K562 (cell line): ENCODE data around the gene PFDN2. TPM values are rescaled to one million over a fixed set of nuclear protein-coding genes. Genes with fewer than 3 reads are reported as not detected.

Experiments
- ATAC-seq: fragments of 200-7000 bp; cut with Tn5 transposase; 3 replicates; pipeline ENCODE4 v1.9.1; 2020; ENCODE audit warnings: moderate library complexity
- BruUV-seq: library from RNA; stranded (reverse); fragments of 400-500 nt; replicated peaks from 2 replicates; lab custom pipeline; 2021; lab: Mats Ljungman, UMichigan
- CTCF ChIA-PET: fragments of 300-600 bp; formaldehyde crosslinking; extraction: SDS; loops from one replicate; lab custom pipeline; 2021; ENCODE audit warnings: low intra/inter-chr PET ratio; lab: Yijun Ruan, JAX
- POLR2A ChIA-PET: fragments of 300-600, 350-650 bp; sonication (Branson Sonifier 250); formaldehyde crosslinking; extraction: SDS; loops from one replicate; lab custom pipeline; 2021; ENCODE audit warnings: antibody characterized with exemption, inconsistent platforms; lab: Yijun Ruan, JAX
- DNase-seq, 4 experiments: peaks; one replicate each; pipeline versions ENCODE4 v3.0.0 to v3.0.0-alpha.2; 2011 to 2018; ENCODE audit warnings: low spot score in 3 of 4, mixed read lengths in 3 of 4; ENCODE audit errors: extremely low read depth in 1 of 4
- FAIRE-seq: peaks from 2 replicates; lab custom pipeline; 2011; peaks lifted over from hg19 to GRCh38; lab: Jason Lieb, UNC
- H2AFZ ChIP-seq: 2 replicates; pipeline ENCODE4 v1.6.0; 2011; ENCODE audit warnings: low read depth, low read length, control low read depth, inconsistent platforms
- H3K27ac ChIP-seq: fragments of 200-600 bp; 3 replicates; pipeline ENCODE4 v1.8.0; 2011; ENCODE audit warnings: low read depth, mild to moderate bottlenecking, control low read depth, inconsistent platforms, low read length, moderate library complexity, mixed read lengths; ENCODE audit errors: extremely low read depth
- H3K27me3 ChIP-seq, 2 experiments: fragments of 300-600 bp in 1 of 2; 2 replicates in 1 of 2; 3 replicates in 1 of 2; pipeline versions ENCODE4 v1.6.0 to v1.8.0; 2011; ENCODE audit warnings: inconsistent platforms in 2 of 2, low read length in 2 of 2, mild to moderate bottlenecking in 1 of 2, mixed read lengths in 1 of 2, moderate library complexity in 1 of 2; ENCODE audit not compliant: control insufficient read depth in 2 of 2, insufficient read depth in 2 of 2
- H3K36me3 ChIP-seq: fragments of 300-600 bp; 3 replicates; pipeline ENCODE4 v1.8.0; 2011; ENCODE audit warnings: mild to moderate bottlenecking, low read length, inconsistent platforms; ENCODE audit not compliant: control insufficient read depth, insufficient read depth
- H3K4me1 ChIP-seq, 2 experiments: fragments of 200-600 bp in 1 of 2; replicated peaks in 1 of 2; 2 replicates in 1 of 2; 3 replicates in 1 of 2; pipeline versions ENCODE4 v1.5.1 to v1.8.0; 2011; ENCODE audit warnings: inconsistent platforms in 2 of 2, low read length in 2 of 2, mild to moderate bottlenecking in 1 of 2, mixed read lengths in 1 of 2, moderate library complexity in 1 of 2; ENCODE audit not compliant: control insufficient read depth in 2 of 2, insufficient read depth in 2 of 2
- H3K4me2 ChIP-seq: 2 replicates; pipeline ENCODE4 v1.6.1; 2011; ENCODE audit warnings: low read length, control low read depth, inconsistent platforms, mixed read lengths; ENCODE audit not compliant: insufficient read depth
- H3K4me3 ChIP-seq: fragments of 200-600 bp; sonication (generic), shearing (Covaris generic); 2 replicates; pipeline ENCODE4 v1.5.1; 2016; ENCODE audit warnings: control low read depth, inconsistent platforms
- H3K79me2 ChIP-seq: fragments of 200-600 bp; 3 replicates; pipeline ENCODE4 v1.8.0; 2011; ENCODE audit warnings: low read length, inconsistent platforms; ENCODE audit not compliant: control insufficient read depth, insufficient read depth
- H3K9ac ChIP-seq, 2 experiments: 2 replicates each; pipeline versions ENCODE4 v1.6.0 to v1.6.1; 2011; ENCODE audit warnings: low read depth in 2 of 2, low read length in 2 of 2, control low read depth in 1 of 2, inconsistent platforms in 1 of 2, mild to moderate bottlenecking in 1 of 2, mixed read lengths in 1 of 2; ENCODE audit not compliant: insufficient read depth in 1 of 2
- H3K9me1 ChIP-seq: one replicate; pipeline ENCODE4 v1.6.0; 2011; ENCODE audit warnings: inconsistent platforms, mild to moderate bottlenecking, low read length, moderate library complexity; ENCODE audit not compliant: control insufficient read depth, insufficient read depth
- H3K9me3 ChIP-seq: replicated peaks from 2 replicates; pipeline ENCODE4 v1.5.1; 2011; ENCODE audit warnings: low read depth, low read length, inconsistent platforms; ENCODE audit not compliant: control insufficient read depth, insufficient read depth
- H4K20me1 ChIP-seq: replicated peaks from 2 replicates; pipeline ENCODE4 v1.6.1; 2011; ENCODE audit warnings: low read length, inconsistent platforms, mixed read lengths; ENCODE audit not compliant: control insufficient read depth, insufficient read depth
- BHLHE40 ChIP-seq: IDR thresholded peaks from 2 replicates; pipeline ENCODE4 v1.6.1; 2011; ENCODE audit warnings: low read length, improper control_type of control experiment
- COPS2 ChIP-seq: fragments of 450-650 bp; conservative IDR thresholded peaks from 2 replicates; pipeline ENCODE4 v1.6.1; 2016; ENCODE audit warnings: mild to moderate bottlenecking, moderate library complexity
- DDX20 ChIP-seq: fragments of 450-650 bp; IDR thresholded peaks from 2 replicates; pipeline ENCODE4 v1.6.1; 2016; ENCODE audit warnings: missing genetic modification characterization, low read depth, mild to moderate bottlenecking, missing compliant biosample characterization, moderate library complexity
- GABPB1 ChIP-seq: sonication (generic); formaldehyde crosslinking; IDR thresholded peaks from 2 replicates; pipeline ENCODE4 v1.8.0; 2022; ENCODE audit warnings: mild to moderate bottlenecking, missing genetic modification reagents
- MLLT1 ChIP-seq, 2 experiments: fragments of 450-650 bp; IDR thresholded peaks; 2 replicates each; pipeline ENCODE4 v1.6.1; 2016
- NR1H2 ChIP-seq: sonication (generic); formaldehyde crosslinking; IDR thresholded peaks from 2 replicates; pipeline ENCODE4 v1.4.0; 2020; ENCODE audit warnings: mild to moderate bottlenecking, missing genetic modification reagents
- PCBP2 ChIP-seq: fragments of 200-400 bp; formaldehyde crosslinking; IDR thresholded peaks from 2 replicates; pipeline ENCODE4 v1.6.1; 2018; ENCODE audit warnings: low read length, low read depth, mild to moderate bottlenecking, moderate library complexity; ENCODE audit not compliant: poor library complexity, severe bottlenecking
- RBM15 ChIP-seq: fragments of 200-400 bp; formaldehyde crosslinking; IDR thresholded peaks from 2 replicates; pipeline ENCODE4 v1.6.1; 2018; ENCODE audit warnings: mild to moderate bottlenecking, low read length, moderate library complexity; ENCODE audit not compliant: insufficient read depth
- SPI1 ChIP-seq: IDR thresholded peaks from 2 replicates; pipeline ENCODE4 v1.6.1; 2011; ENCODE audit warnings: low read depth, low read length, control low read depth, borderline replicate concordance
- SRF ChIP-seq, 2 experiments: fragments of 250-450, 450-650 bp in 1 of 2; sonication (Bioruptor Pico) in 1 of 2; sonication (generic) in 1 of 2; formaldehyde crosslinking; IDR thresholded peaks; 2 replicates each; pipeline versions ENCODE4 v1.5.0 to v1.5.1; 2020 to 2022; ENCODE audit warnings: mild to moderate bottlenecking in 1 of 2, missing genetic modification reagents in 1 of 2
- ZBTB11 ChIP-seq, 3 experiments: fragments of 200-800 bp in 1 of 3; fragments of 250-450 bp in 1 of 3; fragments of 450-650 bp in 1 of 3; sonication (Bioruptor Pico) in 1 of 3; sonication (Bioruptor generic) in 1 of 3; formaldehyde crosslinking in 1 of 3; IDR thresholded peaks; 2 replicates each; pipeline versions ENCODE4 v1.6.1 to v1.8.0; 2016 to 2022; ENCODE audit warnings: mild to moderate bottlenecking in 2 of 3, missing genetic modification characterization in 2 of 3, missing compliant biosample characterization in 1 of 3, moderate library complexity in 1 of 3
- ZNF274 ChIP-seq: IDR thresholded peaks from 2 replicates; pipeline ENCODE4 v1.6.1; 2011; ENCODE audit warnings: low read depth, mild to moderate bottlenecking, low read length, moderate library complexity, borderline replicate concordance
- ZNF707 ChIP-seq: fragments of 250-450 bp; sonication (Bioruptor Pico); conservative IDR thresholded peaks from 2 replicates; pipeline ENCODE4 v1.8.0; 2022; ENCODE audit warnings: inconsistent platforms, mild to moderate bottlenecking, moderate library complexity
- WGBS: fragments of 100-300 bp; shearing (Covaris generic); methylation state at CpG from one replicate; pipeline ENCODE4 v1.1.6; 2016; ENCODE audit warnings: low coverage, mixed read lengths; ENCODE audit not compliant: insufficient coverage; ENCODE audit errors: missing lambda C conversion rate; 5-methylcytosine and 5-hydroxymethylcytosine counted together
- in situ Hi-C: fragments of 300-500 bp; cut with MboI; formaldehyde crosslinking; loops from 4 replicates; pipeline ENCODE4 v1.15.0; 2018; ENCODE audit warnings: inconsistent platforms, mixed read lengths
- intact Hi-C: fragments of 100-400 bp; cut with micrococcal nuclease; formaldehyde crosslinking; loops from 2 replicates; pipeline ENCODE4 v1.14.2; 2022
- polyA plus RNA-seq, 8 experiments: library from polyadenylated mRNA; depleted of rRNA in 4 of 8; stranded (reverse) in 5 of 8; unstranded in 3 of 8; fragments of >200 nt; fragmentation: Nextera tagmentation in 2 of 8; fragmentation: Illumina TruSeq in 1 of 8; extraction: Ambion mirVana in 2 of 8; extraction: Trizol in 1 of 8; gene quantifications; 2 replicates each; pipeline versions ENCODE4 v1.2.1 to v1.2.3, GENCODE V29; 2011 to 2014; ENCODE audit warnings: inconsistent platforms in 1 of 8, missing spikeins in 1 of 8
- total RNA-seq, 7 experiments: library from RNA; depleted of rRNA in 6 of 7; stranded (reverse); fragments of >200 nt in 6 of 7; fragmentation: Illumina TruSeq in 2 of 7; extraction: Trizol in 2 of 7; gene quantifications; 2 replicates each; pipeline versions ENCODE4 v1.2.1 to v1.2.3, GENCODE V29; 2011 to 2021; ENCODE audit warnings: low replicate concordance in 1 of 7
- TF ChIP-seq, protein P1 (sequence below): fragments of 450-650 bp; IDR thresholded peaks from 2 replicates; pipeline ENCODE4 v1.6.1; 2016

PFDN2 gene
- total and polyA plus RNA-seq, 9 of the 15 experiments (the other 6 are each of a cell fraction or from before 2014, with no cell fraction given) = 50.2 to 361 (median 144) TPM

DNA sequence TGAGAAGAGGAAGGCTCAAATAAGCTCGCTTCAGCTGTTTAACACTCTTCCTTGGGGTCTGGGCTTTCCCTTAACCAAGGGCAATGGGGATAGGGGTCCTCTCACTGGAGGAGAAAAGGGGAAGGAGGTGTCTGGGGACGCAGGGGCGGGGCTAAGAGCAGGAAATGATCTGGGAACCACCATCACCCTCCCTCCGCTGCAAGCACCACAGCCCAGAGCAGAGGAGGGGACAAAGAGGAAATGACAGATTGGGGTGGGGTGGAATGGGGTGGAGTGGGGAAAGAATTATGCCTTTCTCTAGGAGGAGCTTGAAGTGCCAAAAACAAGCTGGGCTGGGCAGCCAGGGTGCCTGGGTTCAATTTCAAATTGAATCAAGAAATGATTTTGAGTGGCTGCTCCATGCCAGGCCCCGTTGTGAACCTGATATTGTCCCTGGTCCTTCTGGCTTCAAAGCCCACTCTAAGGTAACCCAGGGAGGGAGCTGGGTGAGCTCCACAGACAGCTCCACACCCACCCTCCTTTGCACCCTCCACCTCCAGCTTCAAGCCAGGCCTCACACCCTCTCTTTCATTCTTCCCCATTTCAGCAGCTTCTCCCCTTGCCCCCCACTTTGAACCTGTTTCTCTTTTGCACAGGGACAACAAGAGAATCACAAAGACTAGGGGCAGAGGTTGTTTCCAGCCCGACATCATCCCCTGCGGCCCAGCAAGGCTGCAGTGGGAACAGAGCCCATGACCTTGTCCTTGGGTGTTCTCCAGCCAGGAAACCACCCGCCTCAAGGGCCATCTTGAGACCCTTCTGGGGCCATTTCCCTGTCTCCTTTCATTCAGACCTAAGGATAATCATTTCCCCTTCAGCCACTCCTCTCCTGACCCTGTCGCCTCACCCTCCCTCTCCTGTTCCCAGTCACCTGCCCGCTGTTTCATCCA, 49.3 kb downstream of the PFDN2 start:
- Histone ChIP-seq H3K27ac (no peak overlapping the region), H3K36me3 (no peaks in the 10 kb centered on the region), H3K4me3 (no peak overlapping the region), H3K9me1 (no peaks in the 10 kb centered on the region), H3K9ac (peak overlapping the region in 1 of 2 experiments; percentile 62; a peak in 1 of 4 replicates), H3K9me3 (no peaks in the 10 kb centered on the region), H4K20me1 (no peaks in the 10 kb centered on the region), H3K27me3 (no peaks in the 10 kb centered on the region; a peak in 1 of 5 replicates), H3K4me2 (peak overlapping the region; percentile 26; the same call in 1 of the 2 replicates), H2AFZ (peak overlapping the region; percentile 86), H3K4me1 (peaks cover 15 to 21% of the 10 kb centered on the region in 2 experiments), H3K79me2 (no peaks in the 10 kb centered on the region)
- ChIA-PET POLR2A (interaction anchor here (0.6 to 3.3 kb wide), 6 partner anchors 18 to 49 kb away, joined by 3 to 19 read pairs (median 3); partner anchors contain the start of gene USF1), CTCF (no interaction called here)
- ATAC-seq (peak; percentile 84), FAIRE-seq (peak; percentile 75), DNase-seq (peak in 2 of 4 experiments; percentile 59 to 62)
- in situ Hi-C loops = no loop called here
- BruUV-seq = no TSS peak
- 47% methylated on average over 10 of the region's 10 CpGs for WGBS
- intact Hi-C loops = no loop called here
- TF ChIP-seq GABPB1 (CRISPR knock-in tag) (peak; percentile 59; the same call in 1 of the 2 replicates), SPI1 (peak; percentile 56; the same call in 1 of the 2 replicates), MLLT1 (IDR thresholded peaks at IDR 0.05) (no peak), NR1H2 (CRISPR knock-in tag) (no peak), ZBTB11 (CRISPR knock-in tag; IDR thresholded peaks at IDR 0.05) (peak in 1 of 3 experiments; percentile 79; a peak in 3 of 6 replicates), COPS2 (no peak), ZNF274 (no peak), BHLHE40 (no peak), PCBP2 (no peak), ZNF707 (CRISPR knock-in tag) (no peak), DDX20 (tag) (no peak), SRF (CRISPR knock-in tag; IDR thresholded peaks at IDR 0.05) (no peak), RBM15 (no peak)
- TF ChIP-seq, protein P1, sequence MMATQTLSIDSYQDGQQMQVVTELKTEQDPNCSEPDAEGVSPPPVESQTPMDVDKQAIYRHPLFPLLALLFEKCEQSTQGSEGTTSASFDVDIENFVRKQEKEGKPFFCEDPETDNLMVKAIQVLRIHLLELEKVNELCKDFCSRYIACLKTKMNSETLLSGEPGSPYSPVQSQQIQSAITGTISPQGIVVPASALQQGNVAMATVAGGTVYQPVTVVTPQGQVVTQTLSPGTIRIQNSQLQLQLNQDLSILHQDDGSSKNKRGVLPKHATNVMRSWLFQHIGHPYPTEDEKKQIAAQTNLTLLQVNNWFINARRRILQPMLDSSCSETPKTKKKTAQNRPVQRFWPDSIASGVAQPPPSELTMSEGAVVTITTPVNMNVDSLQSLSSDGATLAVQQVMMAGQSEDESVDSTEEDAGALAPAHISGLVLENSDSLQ = peak; percentile 67
